Astrocyte of the spinal cord (primary cell): ENCODE measurements around the gene ZDHHC5.

Experiments used
- DNase-seq: peaks from one replicate; pipeline ENCODE4 v3.0.0; 2011; ENCODE audit warnings: low read depth, low spot score
- H3K4me3 ChIP-seq: 2 replicates; pipeline ENCODE4 v1.5.1; 2011; ENCODE audit warnings: low read depth, mild to moderate bottlenecking, low read length, moderate library complexity
- CTCF ChIP-seq: IDR thresholded peaks from 2 replicates; pipeline ENCODE4 v1.5.1; 2012; ENCODE audit warnings: low read depth, mild to moderate bottlenecking, low read length, inconsistent platforms
- in situ Hi-C: cut with HindIII; loops from 2 replicates; pipeline ENCODE4 v1.10.0; 2017; ENCODE audit warnings: low sequenced_read_pairs

The ZDHHC5 gene

DNA sequence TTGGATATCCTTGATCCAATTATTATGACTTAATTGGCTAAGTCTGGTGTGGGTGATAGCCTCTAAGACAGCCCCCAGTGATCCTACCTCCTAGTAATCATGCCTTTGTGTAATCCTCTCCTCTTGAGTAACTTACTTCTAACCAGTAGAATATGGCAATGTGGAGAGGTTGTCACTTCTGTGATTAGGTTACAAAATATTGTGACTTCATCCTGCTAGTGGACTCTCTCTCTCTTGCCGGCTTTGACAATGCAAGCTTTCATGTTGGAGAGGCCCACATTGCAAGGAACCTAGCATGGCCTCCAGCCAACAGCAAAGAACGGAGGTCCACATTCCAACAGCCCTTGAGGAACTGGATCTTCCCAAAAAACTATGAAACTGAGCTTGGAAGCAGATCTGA, 37.7 kb upstream of the ZDHHC5 start:
- in situ Hi-C loops, result no loop called here
- no peak overlapping the region for H3K4me3 ChIP-seq
- no peak for TF ChIP-seq CTCF
- DNase-seq, result no peak

- H3K4me3 ChIP-seq, result no peak overlapping the region
- TF ChIP-seq CTCF, result no peak
- DNase-seq, result no peak
- in situ Hi-C loops, result no loop called here
Measured at GRCh38 chr11:57632116-57632515, 35.8 kb upstream of the ZDHHC5 start.

DNA sequence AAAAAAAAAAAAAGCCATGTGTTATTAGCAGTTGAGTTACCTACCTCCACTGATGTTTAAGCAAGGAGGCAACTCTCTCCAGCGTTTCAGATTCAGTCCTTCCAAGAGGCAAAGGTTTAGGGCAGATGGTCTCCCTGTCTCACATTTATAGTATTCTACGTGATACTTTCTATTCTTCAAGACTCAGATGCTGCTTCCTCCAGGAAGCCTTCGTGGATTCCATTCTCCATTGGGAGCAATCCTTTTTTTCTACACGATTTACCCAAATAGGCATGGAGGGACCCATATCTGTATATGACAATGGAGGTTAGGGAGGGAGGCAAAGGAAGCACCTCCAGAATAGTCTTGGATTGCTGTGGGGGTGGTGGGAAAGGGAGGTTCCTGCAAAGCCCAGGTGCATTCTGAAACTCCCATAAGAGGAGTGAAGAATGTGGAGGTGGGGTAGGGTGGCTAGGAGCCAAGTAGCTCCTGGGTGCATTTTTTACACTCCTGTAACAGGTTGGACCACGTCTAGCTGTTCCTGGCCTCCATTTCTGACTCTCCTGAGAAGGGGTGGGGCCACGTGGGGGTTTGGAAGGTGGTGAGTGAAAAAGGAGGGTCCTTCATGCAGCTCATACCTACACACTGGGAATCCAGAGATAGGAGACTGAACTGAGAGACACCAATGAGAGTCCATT, 34.4 kb upstream of the ZDHHC5 start:
- in situ Hi-C loops, result no loop called here
- TF ChIP-seq CTCF, result no peak
- DNase-seq, result no peak
- H3K4me3 ChIP-seq, result no peak overlapping the region

GRCh38 chr11:57634311-57634710, 33.6 kb upstream of the ZDHHC5 start:
- TF ChIP-seq CTCF, result no peak
- in situ Hi-C loops, result no loop called here
- no peak for DNase-seq
- no peak overlapping the region for H3K4me3 ChIP-seq

DNA sequence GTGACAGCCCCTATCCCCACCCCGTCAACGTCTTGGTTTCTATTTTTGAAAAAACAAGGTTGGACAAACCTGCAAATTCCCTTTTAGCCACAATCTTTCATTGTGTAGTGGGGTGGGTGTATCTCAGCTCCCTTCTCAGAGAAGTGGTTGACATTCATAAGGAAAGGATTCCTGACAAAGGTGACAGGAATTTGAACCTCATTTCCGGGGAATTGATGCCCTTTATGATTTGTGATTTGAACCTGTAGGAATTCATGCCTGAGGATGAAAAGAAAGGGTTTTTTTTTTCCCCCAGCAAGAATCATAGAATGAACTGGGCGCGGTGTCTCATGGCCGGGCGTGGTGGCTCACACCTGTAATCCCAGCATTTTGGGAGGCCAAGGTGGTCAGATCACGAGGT, 32.7 kb upstream of the ZDHHC5 start:
- no peak for DNase-seq
- no peak for TF ChIP-seq CTCF
- in situ Hi-C loops, result no loop called here
- no peak overlapping the region for H3K4me3 ChIP-seq

GRCh38 chr11:57637626-57638004, 30.3 kb upstream of the ZDHHC5 start:
- no peak for TF ChIP-seq CTCF
- DNase-seq, result no peak
- in situ Hi-C loops, result no loop called here
- H3K4me3 ChIP-seq, result peak overlapping the region; percentile 87
